HepG2 (cell line): Measurements from ENCODE around the gene ULBP1. TPM values are rescaled to one million over a fixed set of nuclear protein-coding genes. Genes with fewer than 3 reads are reported as not detected.

Experiments used
- GABPB1 ChIP-seq: IDR thresholded peaks from 2 replicates; pipeline ENCODE4 v1.6.1; 2016; ENCODE audit warnings: mild to moderate bottlenecking, missing genetic modification reagents, moderate library complexity, missing compliant biosample characterization
- MEIS1 ChIP-seq: sonication (generic); formaldehyde crosslinking; IDR thresholded peaks from 2 replicates; pipeline ENCODE4 v1.9.0; 2021; ENCODE audit warnings: mild to moderate bottlenecking, missing genetic modification reagents, moderate library complexity, borderline replicate concordance
- MTF2 ChIP-seq: sonication (generic); formaldehyde crosslinking; IDR thresholded peaks from 2 replicates; pipeline ENCODE4 v1.5.0; 2020; ENCODE audit warnings: missing genetic modification reagents, borderline replicate concordance
- MXI1 ChIP-seq: IDR thresholded peaks from 3 replicates; pipeline ENCODE4 v1.6.1; 2012; ENCODE audit warnings: low read depth, low read length, inconsistent platforms, borderline replicate concordance
- NFATC3 ChIP-seq: sonication (generic); formaldehyde crosslinking; IDR thresholded peaks from 2 replicates; pipeline ENCODE4 v1.5.1; 2020; ENCODE audit warnings: mild to moderate bottlenecking, missing genetic modification reagents
- NFIB ChIP-seq: sonication (generic); formaldehyde crosslinking; IDR thresholded peaks from 2 replicates; pipeline ENCODE4 v1.9.0; 2021; ENCODE audit warnings: missing genetic modification reagents, mild to moderate bottlenecking, borderline replicate concordance
- RARG ChIP-seq: sonication (generic); formaldehyde crosslinking; IDR thresholded peaks from 2 replicates; pipeline ENCODE4 v1.4.0; 2020; ENCODE audit warnings: low read depth, mild to moderate bottlenecking, missing genetic modification reagents
- ZBTB7B ChIP-seq: sonication (generic); formaldehyde crosslinking; IDR thresholded peaks from 2 replicates; pipeline ENCODE4 v1.4.0; 2020; ENCODE audit warnings: missing genetic modification reagents
- ZC3H4 ChIP-seq: sonication (generic); formaldehyde crosslinking; IDR thresholded peaks from 2 replicates; pipeline ENCODE4 v1.4.0; 2020; ENCODE audit warnings: missing genetic modification reagents, borderline replicate concordance
- ZNF296 ChIP-seq: sonication (generic); formaldehyde crosslinking; conservative IDR thresholded peaks from 2 replicates; pipeline ENCODE4 v1.5.0; 2020; ENCODE audit warnings: mild to moderate bottlenecking, missing genetic modification reagents
- ZNF468 ChIP-seq: sonication (generic); formaldehyde crosslinking; IDR thresholded peaks from 2 replicates; pipeline ENCODE4 v1.8.0; 2022; ENCODE audit warnings: mild to moderate bottlenecking, moderate library complexity, missing genetic modification reagents
- polyA plus RNA-seq, 8 experiments: library from polyadenylated mRNA; depleted of rRNA in 3 of 8; stranded (reverse) in 7 of 8; unstranded in 1 of 8; fragments of >200 nt; fragmentation: Illumina TruSeq in 4 of 8; extraction: Trizol in 4 of 8; gene quantifications; 2 replicates each; pipeline versions ENCODE4 v1.2.1 to v1.2.3, GENCODE V29; 2011 to 2016; ENCODE audit warnings: low read depth in 4 of 8, missing spikeins in 1 of 8, mixed read lengths in 1 of 8; ENCODE audit not compliant: insufficient read depth in 1 of 8
- total RNA-seq, 5 experiments: library from RNA; depleted of rRNA; stranded (reverse); fragments of >200 nt; fragmentation: Illumina TruSeq; extraction: Trizol; gene quantifications; 2 replicates each; pipeline ENCODE4 v1.2.3, GENCODE V29; 2016; ENCODE audit warnings: low read depth in 1 of 5
- TF ChIP-seq, protein P1 (sequence below): sonication (generic); formaldehyde crosslinking; IDR thresholded peaks from 2 replicates; pipeline ENCODE4 v1.4.0; 2020; ENCODE audit warnings: mild to moderate bottlenecking, missing genetic modification reagents
- TF ChIP-seq, protein P2 (sequence below): sonication (generic); formaldehyde crosslinking; conservative IDR thresholded peaks from 2 replicates; pipeline ENCODE4 v1.8.0; 2022; ENCODE audit warnings: low read depth, missing genetic modification reagents
- TF ChIP-seq, protein P3 (sequence below): sonication (generic); formaldehyde crosslinking; IDR thresholded peaks from 2 replicates; pipeline ENCODE4 v1.5.0; 2020; ENCODE audit warnings: missing genetic modification reagents
- TF ChIP-seq, protein P4 (sequence below): sonication (generic); formaldehyde crosslinking; IDR thresholded peaks from 2 replicates; pipeline ENCODE4 v1.5.1; 2020; ENCODE audit warnings: mild to moderate bottlenecking, missing genetic modification reagents, moderate library complexity

ULBP1 gene
- total and polyA plus RNA-seq, 2 of the 13 experiments (the other 11 are each of a cell fraction or from before 2014, with no cell fraction given): 0.04 to 0.09 TPM

DNA sequence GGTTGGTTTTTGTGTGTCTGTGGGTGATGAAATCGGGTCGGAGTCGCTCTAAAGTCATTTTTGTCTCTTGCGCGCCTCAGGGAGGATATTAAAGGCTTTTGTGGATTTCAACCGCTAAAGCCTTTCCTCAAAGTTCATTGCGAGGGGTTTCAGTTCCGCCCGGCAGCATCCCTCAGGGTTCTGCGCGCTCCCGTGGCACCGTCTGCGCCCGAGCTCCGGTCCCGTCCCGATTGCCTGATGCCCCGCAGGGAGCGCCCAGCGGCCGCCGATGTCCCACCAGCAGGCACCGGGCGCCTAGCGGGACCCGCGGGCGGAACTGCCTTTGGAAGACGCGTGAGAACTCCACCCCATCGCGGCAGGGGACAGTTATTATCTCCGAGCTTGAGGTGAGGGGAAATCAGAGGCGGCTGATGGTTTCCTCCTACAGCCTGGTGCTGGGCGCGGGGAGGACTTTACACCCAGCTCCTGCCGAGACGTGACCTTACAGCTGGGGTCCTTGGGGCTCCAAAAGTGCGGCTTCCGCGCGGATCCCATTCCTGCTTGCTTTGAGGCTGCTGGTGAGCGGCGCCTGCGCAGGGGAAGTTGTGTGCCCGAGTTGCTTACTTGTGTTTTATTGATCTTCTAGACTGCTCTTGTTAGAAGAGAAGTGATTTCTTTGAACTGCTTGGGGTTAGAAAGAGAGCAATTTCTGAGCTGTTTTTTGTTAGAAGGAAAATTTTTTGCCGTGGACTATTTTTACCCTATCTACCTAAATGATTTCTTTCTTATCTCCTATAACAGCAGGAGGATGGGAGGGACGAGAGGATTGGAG is 27.1 kb downstream of the ULBP1 start (continued):
- TF ChIP-seq, protein P1, sequence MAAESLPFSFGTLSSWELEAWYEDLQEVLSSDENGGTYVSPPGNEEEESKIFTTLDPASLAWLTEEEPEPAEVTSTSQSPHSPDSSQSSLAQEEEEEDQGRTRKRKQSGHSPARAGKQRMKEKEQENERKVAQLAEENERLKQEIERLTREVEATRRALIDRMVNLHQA (CRISPR knock-in tag): no peak
- TF ChIP-seq NFATC3 (CRISPR knock-in tag) (no peak), MXI1 (no peak), GABPB1 (CRISPR knock-in tag) (peak; percentile 18; the same call in 1 of the 2 replicates), ZBTB7B (no peak), MEIS1 (no peak), ZC3H4 (no peak), MTF2 (CRISPR knock-in tag) (peak; percentile 91; the same call in 1 of the 2 replicates), ZNF468 (CRISPR knock-in tag) (no peak), NFIB (CRISPR knock-in tag) (no peak), ZNF296 (CRISPR knock-in tag) (no peak), RARG (CRISPR knock-in tag) (no peak)
- TF ChIP-seq, protein P2, sequence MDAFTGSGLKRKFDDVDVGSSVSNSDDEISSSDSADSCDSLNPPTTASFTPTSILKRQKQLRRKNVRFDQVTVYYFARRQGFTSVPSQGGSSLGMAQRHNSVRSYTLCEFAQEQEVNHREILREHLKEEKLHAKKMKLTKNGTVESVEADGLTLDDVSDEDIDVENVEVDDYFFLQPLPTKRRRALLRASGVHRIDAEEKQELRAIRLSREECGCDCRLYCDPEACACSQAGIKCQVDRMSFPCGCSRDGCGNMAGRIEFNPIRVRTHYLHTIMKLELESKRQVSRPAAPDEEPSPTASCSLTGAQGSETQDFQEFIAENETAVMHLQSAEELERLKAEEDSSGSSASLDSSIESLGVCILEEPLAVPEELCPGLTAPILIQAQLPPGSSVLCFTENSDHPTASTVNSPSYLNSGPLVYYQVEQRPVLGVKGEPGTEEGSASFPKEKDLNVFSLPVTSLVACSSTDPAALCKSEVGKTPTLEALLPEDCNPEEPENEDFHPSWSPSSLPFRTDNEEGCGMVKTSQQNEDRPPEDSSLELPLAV (CRISPR knock-in tag): no peak
- TF ChIP-seq, protein P3, sequence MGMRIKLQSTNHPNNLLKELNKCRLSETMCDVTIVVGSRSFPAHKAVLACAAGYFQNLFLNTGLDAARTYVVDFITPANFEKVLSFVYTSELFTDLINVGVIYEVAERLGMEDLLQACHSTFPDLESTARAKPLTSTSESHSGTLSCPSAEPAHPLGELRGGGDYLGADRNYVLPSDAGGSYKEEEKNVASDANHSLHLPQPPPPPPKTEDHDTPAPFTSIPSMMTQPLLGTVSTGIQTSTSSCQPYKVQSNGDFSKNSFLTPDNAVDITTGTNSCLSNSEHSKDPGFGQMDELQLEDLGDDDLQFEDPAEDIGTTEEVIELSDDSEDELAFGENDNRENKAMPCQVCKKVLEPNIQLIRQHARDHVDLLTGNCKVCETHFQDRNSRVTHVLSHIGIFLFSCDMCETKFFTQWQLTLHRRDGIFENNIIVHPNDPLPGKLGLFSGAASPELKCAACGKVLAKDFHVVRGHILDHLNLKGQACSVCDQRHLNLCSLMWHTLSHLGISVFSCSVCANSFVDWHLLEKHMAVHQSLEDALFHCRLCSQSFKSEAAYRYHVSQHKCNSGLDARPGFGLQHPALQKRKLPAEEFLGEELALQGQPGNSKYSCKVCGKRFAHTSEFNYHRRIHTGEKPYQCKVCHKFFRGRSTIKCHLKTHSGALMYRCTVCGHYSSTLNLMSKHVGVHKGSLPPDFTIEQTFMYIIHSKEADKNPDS: no peak
- TF ChIP-seq, protein P4, sequence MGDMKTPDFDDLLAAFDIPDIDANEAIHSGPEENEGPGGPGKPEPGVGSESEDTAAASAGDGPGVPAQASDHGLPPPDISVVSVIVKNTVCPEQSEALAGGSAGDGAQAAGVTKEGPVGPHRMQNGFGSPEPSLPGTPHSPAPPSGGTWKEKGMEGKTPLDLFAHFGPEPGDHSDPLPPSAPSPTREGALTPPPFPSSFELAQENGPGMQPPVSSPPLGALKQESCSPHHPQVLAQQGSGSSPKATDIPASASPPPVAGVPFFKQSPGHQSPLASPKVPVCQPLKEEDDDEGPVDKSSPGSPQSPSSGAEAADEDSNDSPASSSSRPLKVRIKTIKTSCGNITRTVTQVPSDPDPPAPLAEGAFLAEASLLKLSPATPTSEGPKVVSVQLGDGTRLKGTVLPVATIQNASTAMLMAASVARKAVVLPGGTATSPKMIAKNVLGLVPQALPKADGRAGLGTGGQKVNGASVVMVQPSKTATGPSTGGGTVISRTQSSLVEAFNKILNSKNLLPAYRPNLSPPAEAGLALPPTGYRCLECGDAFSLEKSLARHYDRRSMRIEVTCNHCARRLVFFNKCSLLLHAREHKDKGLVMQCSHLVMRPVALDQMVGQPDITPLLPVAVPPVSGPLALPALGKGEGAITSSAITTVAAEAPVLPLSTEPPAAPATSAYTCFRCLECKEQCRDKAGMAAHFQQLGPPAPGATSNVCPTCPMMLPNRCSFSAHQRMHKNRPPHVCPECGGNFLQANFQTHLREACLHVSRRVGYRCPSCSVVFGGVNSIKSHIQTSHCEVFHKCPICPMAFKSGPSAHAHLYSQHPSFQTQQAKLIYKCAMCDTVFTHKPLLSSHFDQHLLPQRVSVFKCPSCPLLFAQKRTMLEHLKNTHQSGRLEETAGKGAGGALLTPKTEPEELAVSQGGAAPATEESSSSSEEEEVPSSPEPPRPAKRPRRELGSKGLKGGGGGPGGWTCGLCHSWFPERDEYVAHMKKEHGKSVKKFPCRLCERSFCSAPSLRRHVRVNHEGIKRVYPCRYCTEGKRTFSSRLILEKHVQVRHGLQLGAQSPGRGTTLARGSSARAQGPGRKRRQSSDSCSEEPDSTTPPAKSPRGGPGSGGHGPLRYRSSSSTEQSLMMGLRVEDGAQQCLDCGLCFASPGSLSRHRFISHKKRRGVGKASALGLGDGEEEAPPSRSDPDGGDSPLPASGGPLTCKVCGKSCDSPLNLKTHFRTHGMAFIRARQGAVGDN (CRISPR knock-in tag): 0 out of 2 replicates have a peak, but pooled peaks have one; percentile 5
